Liver (tissue), 3 donors: ENCODE data around the gene TOP1.

Experiments
- JUND ChIP-seq, 2 donors: IDR thresholded peaks; 2 replicates each; pipeline ENCODE4 v1.6.1; 2016; ENCODE audit warnings: antibody characterized with exemption in 2 of 2
- RAD21 ChIP-seq, 2 donors: IDR thresholded peaks; 2 replicates each; pipeline ENCODE4 v1.6.1; 2016; ENCODE audit warnings: antibody characterized with exemption in 2 of 2, mild to moderate bottlenecking in 2 of 2
- TF ChIP-seq, protein P1 (sequence below): fragments of 150-350 bp; IDR thresholded peaks from 2 replicates; pipeline ENCODE4 v1.5.1; 2017; ENCODE audit warnings: improper control_type of control experiment, low read depth, low read length; ENCODE audit not compliant: missing input control
- donor health status: healthy.
- donor health status: healthy.

DNA sequence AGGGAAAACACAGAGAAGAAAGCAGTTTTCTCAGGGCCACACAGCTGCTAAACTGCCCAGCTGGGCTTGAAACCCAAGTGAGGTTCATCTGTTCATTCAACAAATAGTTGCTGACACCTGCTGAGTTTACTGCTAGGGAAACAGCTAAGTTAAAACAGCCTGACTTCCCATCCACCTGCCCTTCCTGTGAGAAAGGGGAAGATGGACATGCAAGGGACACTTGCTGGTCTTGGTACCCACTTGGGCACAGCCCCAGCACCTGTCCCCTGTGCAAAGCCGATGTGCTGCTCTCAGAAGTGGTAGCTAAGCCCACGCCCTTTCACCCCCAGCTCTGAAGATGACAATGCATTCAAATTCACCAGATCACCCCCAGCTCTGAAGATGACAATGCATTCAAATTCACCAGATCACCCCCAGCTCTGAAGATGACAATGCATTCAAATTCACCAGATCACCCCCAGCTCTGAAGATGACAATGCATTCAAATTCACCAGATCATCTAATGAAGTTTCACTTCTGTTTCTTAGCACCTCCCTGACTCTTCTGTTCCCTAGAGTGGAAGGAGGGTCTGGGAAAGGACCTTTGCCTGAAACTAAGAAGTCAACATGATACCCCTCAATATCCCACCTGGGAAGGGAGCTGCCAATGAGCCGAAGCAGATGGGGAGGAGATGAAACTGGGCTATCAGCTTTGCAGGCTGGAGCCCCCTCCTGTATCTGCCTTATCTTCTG lies 46.0 kb upstream of the TOP1 start:
- TF ChIP-seq, protein P1, sequence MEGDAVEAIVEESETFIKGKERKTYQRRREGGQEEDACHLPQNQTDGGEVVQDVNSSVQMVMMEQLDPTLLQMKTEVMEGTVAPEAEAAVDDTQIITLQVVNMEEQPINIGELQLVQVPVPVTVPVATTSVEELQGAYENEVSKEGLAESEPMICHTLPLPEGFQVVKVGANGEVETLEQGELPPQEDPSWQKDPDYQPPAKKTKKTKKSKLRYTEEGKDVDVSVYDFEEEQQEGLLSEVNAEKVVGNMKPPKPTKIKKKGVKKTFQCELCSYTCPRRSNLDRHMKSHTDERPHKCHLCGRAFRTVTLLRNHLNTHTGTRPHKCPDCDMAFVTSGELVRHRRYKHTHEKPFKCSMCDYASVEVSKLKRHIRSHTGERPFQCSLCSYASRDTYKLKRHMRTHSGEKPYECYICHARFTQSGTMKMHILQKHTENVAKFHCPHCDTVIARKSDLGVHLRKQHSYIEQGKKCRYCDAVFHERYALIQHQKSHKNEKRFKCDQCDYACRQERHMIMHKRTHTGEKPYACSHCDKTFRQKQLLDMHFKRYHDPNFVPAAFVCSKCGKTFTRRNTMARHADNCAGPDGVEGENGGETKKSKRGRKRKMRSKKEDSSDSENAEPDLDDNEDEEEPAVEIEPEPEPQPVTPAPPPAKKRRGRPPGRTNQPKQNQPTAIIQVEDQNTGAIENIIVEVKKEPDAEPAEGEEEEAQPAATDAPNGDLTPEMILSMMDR, result no peak
- TF ChIP-seq JUND (IDR thresholded peaks at IDR 0.05) (no peak), RAD21 (IDR thresholded peaks at IDR 0.05) (no peak)
